GM21723 (cell line): ENCODE measurements around the gene SAE1.
"Not testable (repeated sequence)": the region's sequence is repeated elsewhere in the genome, so short reads cannot be mapped to it uniquely, and the experiment has no call there.

ENCODE experiments used
- ATAC-seq: cut with Tn5 transposase; IDR thresholded peaks from one replicate; pipeline ENCODE4 v1.9.1; 2021; ENCODE audit warnings: mild to moderate bottlenecking, moderate library complexity; ENCODE audit not compliant: unreplicated experiment

SAE1 gene

DNA sequence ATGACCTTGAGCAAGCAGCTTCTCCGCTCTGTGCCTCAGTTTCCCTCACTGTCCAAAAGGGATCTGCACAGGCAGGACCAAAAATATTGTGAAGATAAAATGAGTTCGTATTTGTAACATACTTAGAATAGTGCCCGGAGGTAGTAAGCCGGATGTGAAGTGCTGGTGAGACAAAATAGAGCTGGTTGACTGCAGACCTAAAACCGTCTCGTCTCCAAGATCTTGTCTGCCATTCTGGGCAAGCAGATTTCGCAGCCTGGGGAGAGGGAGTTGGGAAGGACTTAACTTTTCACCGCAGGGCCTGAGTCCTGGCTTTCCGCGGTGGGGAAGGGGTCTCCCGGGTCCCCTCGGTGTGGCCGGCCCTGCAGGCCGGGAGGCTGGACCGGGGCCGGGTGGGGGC lies 108.5 kb downstream of the SAE1 start:
- no peak for ATAC-seq

DNA sequence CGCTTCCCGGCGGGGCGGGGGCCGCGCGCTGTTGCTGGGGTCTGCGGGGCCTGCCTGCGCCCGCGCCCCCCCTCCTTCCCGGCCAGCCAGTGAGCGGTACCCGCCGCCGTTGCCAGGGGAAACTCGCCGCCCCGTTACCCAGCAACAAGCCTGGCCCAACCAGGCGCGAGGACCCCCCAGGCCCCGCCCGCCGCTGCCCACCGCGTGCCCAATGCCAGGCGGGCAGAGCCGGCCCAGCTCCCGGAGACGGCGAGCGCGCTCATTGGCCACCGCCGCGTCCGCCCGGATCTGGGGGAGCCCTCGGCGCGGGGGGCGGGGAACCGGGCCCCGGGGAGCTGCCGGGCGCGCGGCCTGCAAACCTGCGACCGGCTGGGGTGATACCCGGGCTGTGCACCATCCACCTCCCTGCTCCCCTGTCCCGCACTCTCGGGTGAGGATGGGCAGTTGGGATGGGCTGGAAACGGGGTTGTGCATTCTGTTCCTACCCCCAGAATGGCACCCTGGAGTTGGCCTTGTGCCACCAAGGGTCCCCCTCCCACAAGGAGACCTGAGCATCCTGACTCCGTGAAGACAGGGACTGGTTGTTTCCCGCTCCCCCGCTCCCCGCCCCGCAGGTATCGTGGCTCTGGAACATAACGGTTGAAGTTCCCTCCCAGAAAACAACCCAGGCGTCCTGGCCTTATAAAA lies 109.1 kb downstream of the SAE1 start:
- ATAC-seq: no peak

DNA sequence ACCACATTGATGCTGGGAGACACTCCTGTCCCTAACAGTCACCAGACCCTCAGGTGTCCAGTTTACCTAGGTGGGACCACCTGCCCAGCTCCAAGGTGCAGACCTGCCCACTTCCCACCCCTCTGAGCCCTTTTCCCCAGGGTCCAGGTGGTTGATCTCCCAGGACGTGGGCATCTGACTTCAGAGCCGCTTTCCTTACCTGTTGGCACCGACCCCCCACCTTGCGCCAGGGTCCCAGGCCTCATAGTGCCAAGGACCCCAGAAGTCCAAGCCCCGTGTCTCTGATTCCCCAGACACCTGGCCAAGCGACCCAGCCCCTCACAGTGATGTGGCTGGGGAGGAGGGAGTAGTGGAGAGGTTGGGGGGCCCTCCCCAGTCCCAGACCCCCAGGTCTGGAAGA lies 109.9 kb downstream of the SAE1 start:
- no peak for ATAC-seq

DNA sequence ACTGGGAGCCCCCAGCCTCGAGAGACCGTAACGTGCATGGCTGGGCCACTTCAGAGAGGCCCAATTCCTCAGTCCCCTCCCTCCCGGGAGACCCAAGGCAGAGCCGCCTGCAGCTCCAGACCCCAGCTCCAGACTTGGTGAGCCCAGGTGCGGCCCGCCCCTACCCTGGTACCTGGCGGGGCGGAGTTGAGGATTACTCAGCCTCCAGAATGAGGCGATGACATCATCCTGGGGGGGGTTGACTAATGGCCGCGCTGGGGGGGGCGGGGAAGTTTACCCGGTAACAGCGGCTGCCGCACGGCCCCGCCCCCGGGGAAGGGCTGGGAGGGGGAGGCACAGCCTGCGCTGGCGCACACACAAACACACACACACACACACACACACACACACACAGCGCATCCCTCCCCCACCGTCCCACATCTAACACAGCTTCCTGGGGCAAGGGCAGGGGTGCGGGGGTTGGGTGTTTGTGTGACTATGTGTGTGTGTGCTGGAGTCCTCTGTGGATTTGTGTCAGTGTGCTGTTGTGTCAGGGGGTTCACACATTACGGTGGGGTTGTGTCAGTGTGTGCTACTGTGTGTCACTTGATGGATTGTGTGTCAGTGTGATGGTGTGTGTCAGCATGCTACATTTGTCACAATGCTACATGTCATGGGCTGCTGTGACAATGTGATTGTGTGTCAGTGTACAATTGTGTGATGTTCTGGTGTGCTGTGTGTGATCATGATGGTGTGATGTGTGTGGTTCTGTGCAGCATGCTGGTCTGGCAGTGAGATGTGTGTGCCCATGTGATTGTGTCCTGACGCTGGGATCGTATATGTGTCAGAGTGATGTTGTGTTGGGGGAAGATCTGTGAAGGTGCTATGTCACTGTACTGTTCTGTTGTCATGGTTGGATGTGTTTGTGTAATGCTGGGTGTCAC lies 110.6 kb downstream of the SAE1 start:
- ATAC-seq: no peak

DNA sequence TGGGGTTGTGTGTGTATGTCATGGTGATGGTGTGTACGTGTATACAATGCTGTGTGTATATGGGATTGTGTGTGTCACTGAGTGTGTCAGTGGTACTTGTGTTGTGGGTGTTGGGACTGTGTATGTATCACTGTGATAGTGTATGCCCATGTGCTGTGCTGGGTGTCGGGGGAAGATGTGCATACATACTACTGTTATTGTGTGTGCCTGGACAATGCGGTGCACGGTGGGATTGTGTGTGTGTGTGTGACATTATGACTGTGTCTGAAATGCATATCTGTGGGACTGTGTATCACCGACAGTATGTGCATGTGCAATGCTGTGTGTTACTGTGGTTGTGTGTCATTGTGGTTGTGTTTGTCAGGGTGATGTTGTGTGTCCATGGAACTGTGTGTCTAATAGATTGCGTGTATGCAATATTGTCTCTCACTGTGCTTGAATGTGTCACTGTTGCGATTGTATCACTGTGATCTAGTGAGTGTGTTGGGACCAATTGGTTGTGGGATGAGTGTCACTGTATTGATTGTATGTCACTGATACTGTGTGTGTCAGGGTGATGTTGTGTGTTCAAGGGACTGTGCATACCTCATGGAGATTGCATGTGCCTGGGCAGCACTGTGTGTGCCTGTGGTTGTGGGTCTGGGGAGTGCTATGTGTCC lies 111.4 kb downstream of the SAE1 start:
- ATAC-seq: no peak

DNA sequence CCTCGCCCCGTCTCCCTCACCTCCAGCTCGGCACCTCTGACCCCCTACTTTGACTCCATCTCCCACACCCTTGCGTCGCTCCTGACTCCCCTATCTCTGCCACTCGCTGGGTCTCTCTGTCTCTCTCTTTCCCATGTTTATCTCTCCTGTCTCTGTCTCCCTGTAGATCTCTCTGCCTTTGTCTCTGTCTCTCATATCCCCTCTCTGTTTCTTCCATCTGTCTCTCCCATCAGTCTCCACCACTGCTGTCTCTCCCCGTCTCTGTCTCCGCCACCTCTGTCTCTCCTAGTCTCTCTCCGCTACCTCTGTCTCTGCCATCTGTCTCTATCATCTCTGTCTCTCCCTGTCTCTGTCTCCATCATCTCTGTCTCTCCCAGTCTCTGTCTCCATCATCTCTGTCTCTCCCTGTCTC lies 112.7 kb downstream of the SAE1 start:
- no peak for ATAC-seq

DNA sequence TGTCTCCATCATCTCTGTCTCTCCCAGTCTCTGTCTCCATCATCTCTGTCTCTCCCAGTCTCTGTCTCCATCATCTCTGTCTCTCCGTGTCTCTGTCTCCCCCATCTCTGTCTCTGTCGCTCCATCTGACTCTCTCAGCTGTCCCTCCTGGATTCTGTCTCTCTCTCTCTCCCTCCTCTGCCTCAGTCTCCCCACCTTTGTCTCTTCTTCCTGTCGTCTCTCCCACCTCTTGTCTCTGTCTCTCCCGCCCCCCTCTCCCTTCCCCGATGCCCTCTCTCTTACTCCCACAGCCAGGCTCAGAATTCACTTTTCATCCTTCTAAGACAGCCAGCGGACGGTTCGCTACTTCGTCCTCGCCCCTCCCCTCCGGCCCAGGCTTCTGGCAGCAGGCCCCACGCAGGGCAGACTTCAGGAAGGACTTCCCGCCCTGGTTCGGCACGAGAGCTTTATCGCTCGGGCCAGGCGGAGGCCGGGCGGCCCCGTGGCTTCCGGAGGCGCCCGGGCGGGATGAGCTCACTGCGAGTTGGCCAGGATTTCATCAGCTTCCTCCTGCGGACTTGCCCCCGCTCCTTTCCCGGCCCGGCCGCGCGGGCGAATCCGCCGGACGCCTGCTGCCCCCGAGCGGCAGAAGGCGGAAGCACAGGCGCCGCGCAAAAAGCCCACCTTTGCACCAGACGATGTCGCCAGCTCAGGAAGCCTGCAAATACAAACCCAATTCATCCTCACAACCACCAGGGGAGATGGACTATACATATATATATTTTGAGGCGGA lies 113.3 kb downstream of the SAE1 start:
- peak; percentile 69 for ATAC-seq

DNA sequence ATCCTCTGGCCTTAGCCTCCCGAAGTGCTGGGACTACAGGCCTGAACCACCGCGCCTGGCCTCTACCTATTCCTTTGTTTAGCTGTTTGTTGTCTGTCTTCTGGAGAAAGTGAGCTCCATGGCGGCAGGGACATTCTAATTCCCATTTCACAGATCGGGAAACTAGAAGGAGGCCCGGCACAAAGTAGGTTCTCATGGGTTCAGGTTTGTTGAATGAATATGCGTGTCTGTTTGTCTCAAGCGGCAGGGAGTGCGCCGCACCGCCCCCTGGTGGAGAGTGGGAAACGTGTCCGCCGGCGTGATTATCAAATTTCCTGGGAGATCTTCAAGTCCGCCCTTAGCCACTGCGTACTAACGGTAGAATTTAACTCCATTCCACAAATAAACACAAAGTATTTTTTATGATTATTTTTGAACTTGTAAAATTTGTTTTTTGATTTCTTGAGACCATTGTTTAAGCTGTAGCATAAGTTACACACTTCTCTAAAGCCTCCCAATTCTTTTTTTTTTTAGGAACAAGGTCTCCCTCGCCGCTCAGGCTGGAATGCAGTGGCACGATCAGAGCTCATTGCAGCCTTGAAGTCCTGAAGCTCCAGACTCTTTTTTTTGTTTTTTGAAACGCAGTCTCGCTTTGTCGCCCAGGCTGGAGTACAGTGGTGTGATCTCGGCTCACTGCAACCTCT lies 116.8 kb downstream of the SAE1 start:
- ATAC-seq: no peak

DNA sequence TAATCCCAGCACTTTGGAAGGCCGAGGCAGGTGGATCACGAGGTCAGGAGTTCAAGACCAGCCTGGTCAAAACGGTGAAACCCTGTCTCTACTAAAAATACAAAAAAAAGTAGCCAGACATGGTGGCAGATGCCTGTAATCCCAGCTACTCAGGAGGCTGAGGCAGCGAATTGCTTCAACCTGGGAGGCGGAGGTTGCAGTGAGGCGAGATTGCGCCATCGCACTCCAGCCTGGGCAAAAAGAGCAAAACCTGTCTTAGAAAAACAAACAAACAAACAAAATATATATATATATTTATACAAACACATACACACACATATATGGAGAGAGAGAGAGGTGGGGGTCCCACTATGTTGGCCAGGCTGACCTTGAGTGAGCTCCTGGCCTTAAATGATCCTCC lies 122.4 kb downstream of the SAE1 start:
- ATAC-seq: not testable (repeated sequence)

DNA sequence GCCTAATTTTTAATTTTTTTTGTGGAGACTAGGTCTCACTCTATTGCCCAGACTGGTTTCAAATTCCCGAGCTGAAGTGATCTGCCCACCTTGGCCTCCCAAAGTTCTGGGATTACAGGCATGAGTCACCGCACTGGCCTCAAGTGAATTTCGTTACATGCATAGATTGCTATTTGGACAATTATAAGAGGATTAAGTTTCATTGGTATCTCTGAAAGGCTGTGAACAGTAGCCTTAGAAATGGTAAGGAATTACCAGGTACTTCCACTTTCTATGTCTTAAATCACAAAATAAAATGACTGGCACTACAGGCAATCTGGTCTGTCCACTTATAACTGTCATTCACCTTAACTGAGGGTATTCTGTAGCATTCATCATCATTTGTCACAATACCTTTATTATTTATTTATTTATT lies 122.8 kb downstream of the SAE1 start:
- ATAC-seq: no peak

DNA sequence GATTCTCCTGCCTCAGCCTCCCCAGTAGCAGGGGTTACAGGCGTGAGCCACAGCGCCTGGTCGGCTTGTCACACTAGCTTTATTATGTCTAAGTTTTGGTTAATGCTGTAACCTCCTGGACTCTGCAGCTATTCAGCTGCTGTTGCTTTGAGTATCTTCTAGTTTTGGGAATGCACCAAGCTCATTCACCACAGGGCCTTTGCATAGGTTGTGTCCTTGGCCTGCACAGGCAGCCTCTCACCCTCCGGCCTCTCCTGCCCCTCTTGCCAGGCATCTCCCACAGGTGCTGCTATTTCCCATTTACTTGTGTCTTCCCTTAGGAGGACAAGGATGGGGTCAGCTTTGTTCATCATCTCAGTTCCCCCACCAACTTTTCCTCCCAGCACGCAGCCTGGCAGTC lies 123.3 kb downstream of the SAE1 start:
- no peak for ATAC-seq

DNA sequence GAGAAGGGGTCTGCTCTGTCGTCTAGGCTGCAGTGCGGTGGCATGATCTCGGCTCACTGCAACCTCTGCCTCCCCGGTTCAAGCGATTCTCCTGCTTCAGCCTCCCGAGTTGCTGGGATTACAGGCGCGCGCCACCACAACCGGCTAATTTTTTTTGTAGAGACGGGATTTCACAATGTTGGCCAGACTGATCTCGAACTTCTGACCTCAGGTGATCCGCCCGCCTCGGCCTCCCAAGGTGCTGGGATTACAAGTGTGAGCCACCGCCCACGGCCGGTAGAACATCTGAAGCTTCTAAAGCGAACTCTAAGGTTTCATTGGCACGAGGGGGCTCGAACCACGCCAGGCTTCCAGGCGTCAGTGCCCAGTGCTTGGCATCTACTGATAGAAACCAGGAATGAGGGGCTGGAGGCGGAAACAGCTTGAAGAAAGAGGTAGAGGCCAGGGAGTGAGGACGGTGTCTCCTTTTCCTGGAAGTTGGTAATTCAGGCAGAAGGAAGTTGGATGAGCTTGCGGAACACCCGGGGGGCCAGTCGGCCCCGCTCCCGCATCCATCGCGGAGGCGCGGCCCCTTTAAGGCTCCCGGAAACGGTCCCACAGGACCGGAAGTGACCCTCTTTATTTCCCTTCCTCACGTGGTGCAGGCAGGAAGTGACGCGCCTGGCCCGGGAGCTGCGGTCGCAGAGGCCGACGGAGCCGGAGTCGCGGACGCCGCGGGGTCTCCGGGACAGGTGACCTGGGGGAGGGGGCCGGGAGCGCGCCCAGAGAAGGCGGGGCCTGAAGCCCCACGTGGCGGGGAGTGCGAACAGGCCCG lies 125.5 kb downstream of the SAE1 start, which contains the start of gene CCDC9:
Gene CCDC9, plus strand, starts transcription at position 647 of the 814 bp plus-strand sequence. CDS start 1,876 bp downstream, outside the sequence.
- ATAC-seq: peak; percentile 49

DNA sequence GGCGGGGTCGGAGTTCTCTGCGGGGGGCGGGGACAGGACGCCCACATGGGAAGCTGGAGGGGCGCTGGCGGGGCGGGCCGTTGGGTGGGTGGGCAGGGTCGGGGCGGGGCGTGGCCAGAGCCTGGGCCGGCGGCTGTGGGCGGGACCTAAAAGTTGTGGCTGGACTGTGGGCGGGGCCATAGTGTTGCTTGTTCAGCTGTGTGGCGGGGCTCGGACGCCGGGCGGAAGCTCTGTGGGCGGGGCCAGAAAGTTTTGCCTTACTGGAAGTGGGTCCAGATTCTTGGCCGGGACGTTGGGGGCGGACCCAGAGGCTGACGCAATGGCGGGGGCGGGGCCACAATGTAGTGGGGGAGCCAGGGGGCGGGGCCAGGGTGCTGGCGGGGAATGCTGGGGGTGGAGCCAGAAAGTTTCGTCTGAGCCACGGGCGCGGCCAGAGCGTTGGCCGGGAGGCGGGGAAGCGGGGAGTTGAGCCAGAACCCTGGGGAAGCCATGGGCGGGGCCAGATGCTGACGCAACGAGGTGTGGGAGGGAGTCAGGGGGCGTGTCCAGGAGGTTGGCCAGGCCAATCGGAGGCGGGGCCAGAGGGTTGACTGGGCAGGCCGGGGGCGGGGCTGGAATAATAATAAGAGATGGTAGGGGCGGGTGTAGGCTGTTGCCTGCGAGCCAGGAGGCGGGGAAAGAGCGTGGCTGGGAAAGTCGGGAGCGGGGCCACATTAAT lies 126.2 kb downstream of the SAE1 start:
- ATAC-seq: peak; percentile 73

DNA sequence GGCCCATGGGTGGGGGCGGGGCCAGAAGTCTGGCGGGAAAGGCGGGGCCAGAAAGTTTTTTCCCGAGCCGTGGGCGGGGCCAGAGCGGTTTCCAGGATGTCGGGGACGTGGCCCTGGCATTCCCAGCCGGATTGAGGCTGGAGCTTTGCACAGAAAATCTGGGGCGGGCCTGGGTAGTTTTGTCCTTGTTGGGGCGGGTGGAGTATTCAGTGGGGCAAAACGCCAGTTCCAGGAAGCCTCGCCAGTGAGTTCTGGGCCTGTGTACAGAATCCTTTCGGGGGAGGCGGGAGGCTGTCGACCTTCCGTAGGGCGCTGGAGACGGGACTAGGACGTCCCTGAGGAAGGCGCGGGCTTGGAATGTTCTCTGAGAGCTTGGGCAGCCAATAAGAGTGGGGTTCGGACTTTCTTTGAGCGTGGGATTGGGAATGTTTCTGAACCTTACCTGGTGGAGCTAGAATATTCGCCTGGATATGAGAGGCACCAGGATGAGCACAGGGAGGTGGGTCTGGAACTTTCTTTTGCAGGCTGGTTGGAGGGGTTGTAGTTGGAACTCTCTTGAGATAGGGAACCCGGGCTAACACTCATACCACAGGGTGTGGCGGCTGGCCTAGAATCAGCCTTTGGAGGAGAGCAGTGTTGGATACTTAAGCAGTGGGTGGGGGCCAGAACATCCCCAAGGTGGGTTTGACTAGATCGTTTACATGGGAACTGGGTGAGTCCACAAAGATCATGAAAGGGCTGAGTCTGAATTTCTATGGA lies 127.0 kb downstream of the SAE1 start:
- no peak for ATAC-seq

DNA sequence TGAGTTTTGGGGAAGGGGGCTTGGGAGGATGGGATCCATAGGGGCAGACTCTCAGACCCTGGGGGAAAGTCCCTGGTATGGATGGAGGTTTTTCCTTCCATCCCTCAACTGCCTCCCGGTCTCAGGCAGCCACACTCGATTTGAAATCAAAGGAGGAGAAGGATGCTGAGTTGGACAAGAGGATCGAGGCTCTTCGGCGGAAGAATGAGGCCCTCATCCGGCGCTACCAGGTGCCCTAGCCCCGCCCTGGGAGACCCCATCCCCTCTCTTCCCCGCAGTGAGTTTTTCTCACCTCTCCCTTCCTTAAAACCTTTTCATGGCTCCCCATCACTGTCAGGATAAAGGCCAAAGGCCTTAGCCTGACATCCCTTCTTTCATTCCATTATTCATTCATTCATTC lies 127.8 kb downstream of the SAE1 start:
- ATAC-seq: no peak

DNA sequence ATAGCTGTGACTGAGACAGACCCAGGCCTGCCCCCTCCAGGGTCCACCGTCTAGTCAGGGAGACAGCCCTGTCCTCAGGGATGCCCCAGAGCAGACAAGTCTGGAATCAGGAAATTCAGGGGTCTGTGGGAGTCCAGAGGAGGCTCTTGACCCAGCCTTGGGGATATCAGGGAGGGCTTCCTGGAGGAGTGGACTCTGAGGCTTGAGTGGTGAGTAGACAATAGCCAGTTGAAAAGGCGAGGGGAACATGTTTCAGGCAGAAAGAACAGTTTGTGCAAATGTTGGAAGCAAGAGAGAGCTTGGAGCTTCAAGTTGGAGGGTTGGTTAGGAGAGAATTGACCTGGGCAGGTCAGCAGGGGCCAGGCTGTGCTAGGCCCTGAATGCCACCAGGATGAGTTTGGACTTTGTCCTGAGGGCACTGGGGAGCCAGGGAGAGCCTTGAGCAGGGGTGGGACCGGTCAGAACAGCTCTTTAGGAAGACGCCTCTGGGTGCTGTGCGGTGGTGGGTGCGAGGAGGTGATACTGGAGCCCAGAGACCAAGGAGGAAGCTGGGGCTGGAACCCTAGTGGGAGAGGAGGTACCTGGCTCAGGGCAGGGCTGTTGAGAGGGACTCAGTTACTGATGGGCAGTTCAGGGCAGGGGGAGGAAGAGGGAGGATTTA lies 128.4 kb downstream of the SAE1 start:
- ATAC-seq: no peak
